H9 (cell line): ENCODE results near the gene TOMM5. TPM values are rescaled to one million over a fixed set of nuclear protein-coding genes. Genes with fewer than 3 reads are reported as not detected.

Experiments used
- DNase-seq: peaks from one replicate; pipeline ENCODE4 v3.0.0-alpha.2; 2017
- H2AFZ ChIP-seq: one replicate; pipeline ENCODE4 v1.6.1; 2013; ENCODE audit warnings: mild to moderate bottlenecking, low read length, control low read depth, moderate library complexity
- H2AK5ac ChIP-seq: 2 replicates; pipeline ENCODE4 v1.6.1; 2013; ENCODE audit warnings: low read length, control low read depth, mixed read lengths; ENCODE audit not compliant: insufficient read length
- H2BK120ac ChIP-seq: one replicate; pipeline ENCODE4 v1.6.1; 2013; ENCODE audit warnings: low read depth, mild to moderate bottlenecking, low read length, control low read depth, inconsistent platforms; ENCODE audit not compliant: poor library complexity, severe bottlenecking
- H2BK12ac ChIP-seq: 2 replicates; pipeline ENCODE4 v1.6.1; 2013; ENCODE audit warnings: low read length, control low read depth, mixed read lengths, low read depth; ENCODE audit not compliant: insufficient read length
- H2BK15ac ChIP-seq: 2 replicates; pipeline ENCODE4 v1.6.1; 2013; ENCODE audit warnings: low read depth, low read length, control low read depth
- H2BK20ac ChIP-seq: one replicate; pipeline ENCODE4 v1.6.1; 2013; ENCODE audit warnings: low read depth, mild to moderate bottlenecking, low read length, control low read depth, inconsistent platforms; ENCODE audit not compliant: poor library complexity, severe bottlenecking
- H2BK5ac ChIP-seq: 2 replicates; pipeline ENCODE4 v1.6.1; 2013; ENCODE audit warnings: low read length, control low read depth, mixed read lengths; ENCODE audit not compliant: insufficient read length
- H3K14ac ChIP-seq: 2 replicates; pipeline ENCODE4 v1.6.1; 2013; ENCODE audit warnings: low read length, control low read depth; ENCODE audit not compliant: insufficient read depth
- H3K18ac ChIP-seq: 2 replicates; pipeline ENCODE4 v1.6.1; 2013; ENCODE audit warnings: low read depth, mild to moderate bottlenecking, mixed read lengths, low read length, control low read depth; ENCODE audit not compliant: insufficient read length
- H3K23ac ChIP-seq: 2 replicates; pipeline ENCODE4 v1.6.1; 2013; ENCODE audit warnings: low read length, control low read depth, mixed read lengths, low read depth; ENCODE audit not compliant: insufficient read length
- H3K23me2 ChIP-seq: 2 replicates; pipeline ENCODE4 v1.6.1; 2013; ENCODE audit warnings: low read depth, mild to moderate bottlenecking, mixed read lengths, low read length, control low read depth; ENCODE audit not compliant: insufficient read length, poor library complexity, severe bottlenecking
- H3K27ac ChIP-seq: 2 replicates; pipeline ENCODE4 v1.5.1; 2013; ENCODE audit warnings: low read length, control low read depth, mixed read lengths, low read depth; ENCODE audit not compliant: insufficient read length
- H3K27me3 ChIP-seq: 2 replicates; pipeline ENCODE4 v1.6.1; 2013; ENCODE audit warnings: low read length, control low read depth, inconsistent platforms; ENCODE audit not compliant: insufficient read depth
- H3K4ac ChIP-seq: 2 replicates; pipeline ENCODE4 v1.6.1; 2013; ENCODE audit warnings: low read depth, mild to moderate bottlenecking, control low read depth, inconsistent platforms, low read length, moderate library complexity
- H3K4me1 ChIP-seq: 2 replicates; pipeline ENCODE4 v1.6.1; 2013; ENCODE audit warnings: low read length, control low read depth, inconsistent platforms; ENCODE audit not compliant: insufficient read depth
- H3K4me2 ChIP-seq: 2 replicates; pipeline ENCODE4 v1.6.1; 2013; ENCODE audit warnings: low read length, control low read depth, mixed read lengths; ENCODE audit not compliant: insufficient read length, insufficient read depth
- H3K56ac ChIP-seq: 2 replicates; pipeline ENCODE4 v1.6.1; 2013; ENCODE audit warnings: low read depth, mild to moderate bottlenecking, mixed read lengths, low read length, control low read depth; ENCODE audit not compliant: insufficient read length
- H3K79me1 ChIP-seq: 2 replicates; pipeline ENCODE4 v1.6.1; 2013; ENCODE audit warnings: low read depth, mild to moderate bottlenecking, moderate library complexity, low read length, control low read depth, inconsistent platforms; ENCODE audit not compliant: insufficient read depth, poor library complexity, severe bottlenecking
- H3K79me2 ChIP-seq: 2 replicates; pipeline ENCODE4 v1.6.1; 2013; ENCODE audit warnings: low read length, control low read depth, inconsistent platforms; ENCODE audit not compliant: insufficient read depth
- H3K9ac ChIP-seq: 2 replicates; pipeline ENCODE4 v1.6.1; 2013; ENCODE audit warnings: low read length, control low read depth, mixed read lengths; ENCODE audit not compliant: insufficient read length; ENCODE audit errors: extremely low read depth
- H3K9me3 ChIP-seq: one replicate; pipeline ENCODE4 v1.6.1; 2013; ENCODE audit warnings: low read depth, low read length, inconsistent platforms; ENCODE audit not compliant: control insufficient read depth
- H3T11ph ChIP-seq: one replicate; pipeline ENCODE4 v1.6.1; 2013; ENCODE audit warnings: mild to moderate bottlenecking, low read length, control low read depth, inconsistent platforms
- H4K20me1 ChIP-seq: one replicate; pipeline ENCODE4 v1.6.1; 2013; ENCODE audit not compliant: control insufficient read depth, insufficient read length, insufficient read depth
- H4K5ac ChIP-seq: 2 replicates; pipeline ENCODE4 v1.6.1; 2013; ENCODE audit warnings: low read depth, mild to moderate bottlenecking, mixed read lengths, low read length, control low read depth; ENCODE audit not compliant: insufficient read length
- H4K8ac ChIP-seq: replicated peaks from 2 replicates; pipeline ENCODE4 v1.6.1; 2013; ENCODE audit warnings: low read length, control low read depth, mixed read lengths, low read depth; ENCODE audit not compliant: insufficient read length
- H4K91ac ChIP-seq: 2 replicates; pipeline ENCODE4 v1.6.1; 2013; ENCODE audit warnings: low read depth, mild to moderate bottlenecking, moderate library complexity, mixed read lengths, low read length, control low read depth; ENCODE audit not compliant: insufficient read length
- H3K27ac Mint-ChIP-seq, 3 experiments: 2 replicates in 2 of 3; 3 replicates in 1 of 3; pipeline ENCODE4 v1.8.0; 2020 to 2021; ENCODE audit warnings: mixed read lengths in 3 of 3, mild to moderate bottlenecking in 1 of 3, moderate library complexity in 1 of 3
- H3K27me3 Mint-ChIP-seq: 2 replicates; pipeline ENCODE4 v1.8.0; 2021; ENCODE audit warnings: low read depth, mild to moderate bottlenecking, moderate library complexity, mixed read lengths
- H3K36me3 Mint-ChIP-seq, 3 experiments: 2 replicates in 2 of 3; 3 replicates in 1 of 3; pipeline ENCODE4 v1.8.0; 2020 to 2021; ENCODE audit warnings: low read depth in 3 of 3, mixed read lengths in 3 of 3; ENCODE audit not compliant: insufficient read depth in 1 of 3
- H3K4me1 Mint-ChIP-seq, 2 experiments: 2 replicates each; pipeline ENCODE4 v1.8.0; 2020; ENCODE audit warnings: mixed read lengths in 2 of 2
- H3K4me3 Mint-ChIP-seq, 2 experiments: 2 replicates in 1 of 2; 3 replicates in 1 of 2; pipeline ENCODE4 v1.8.0; 2020 to 2021; ENCODE audit warnings: mild to moderate bottlenecking in 2 of 2, mixed read lengths in 2 of 2, moderate library complexity in 1 of 2
- H3K9me3 Mint-ChIP-seq, 2 experiments: 2 replicates in 1 of 2; 3 replicates in 1 of 2; pipeline ENCODE4 v1.8.0; 2020; ENCODE audit warnings: mild to moderate bottlenecking in 2 of 2, mixed read lengths in 2 of 2, moderate library complexity in 1 of 2
- CTCF ChIP-seq: fragments of 200-600 bp; sonication (generic); conservative IDR thresholded peaks from 3 replicates; pipeline ENCODE4 v1.8.0; 2021; ENCODE audit warnings: antibody characterized with exemption, mild to moderate bottlenecking
- WGBS: extraction: QIAGEN DNeasy Blood & Tissue Kit; methylation state at CpG from one replicate; pipeline ENCODE4 v1.1.7; 2013; ENCODE audit warnings: missing lambda C conversion rate, low lambda C conversion rate, mixed read lengths; ENCODE audit not compliant: insufficient read length; ENCODE audit errors: extremely low coverage; 5-methylcytosine and 5-hydroxymethylcytosine counted together
- total RNA-seq: library from RNA; stranded (reverse); gene quantifications from 2 replicates; pipeline ENCODE4 v1.2.1, GENCODE V29; 2021

The TOMM5 gene
- total RNA-seq, 1 experiment from 2014 or later: 124 TPM

DNA sequence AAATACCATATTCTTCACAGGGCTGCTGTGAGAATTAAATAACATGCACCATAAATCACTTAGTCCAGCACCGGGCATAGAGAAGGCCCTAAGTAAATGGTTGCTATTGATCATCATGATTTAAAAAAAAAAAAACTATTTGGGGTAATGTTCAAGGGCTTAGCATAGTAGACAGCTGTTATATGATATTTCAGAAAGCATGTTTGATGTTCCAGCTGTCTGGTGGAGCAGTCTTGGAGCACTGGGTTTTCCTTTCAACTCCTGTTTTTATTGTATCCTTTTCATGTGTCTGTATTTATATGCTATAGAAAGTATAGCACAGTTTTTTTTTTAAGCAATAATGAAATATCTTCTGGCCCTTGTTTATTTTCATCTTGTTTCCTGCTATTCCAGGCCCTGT lies 28.0 kb upstream of the TOMM5 start:
- Histone ChIP-seq H2BK12ac (no peak overlapping the region), H3K27me3 (no peaks in the 10 kb centered on the region), H3K27ac (no peak overlapping the region), H3K14ac (no peak overlapping the region), H3K79me1 (no peaks in the 10 kb centered on the region), H3K23me2 (no peaks in the 10 kb centered on the region), H4K5ac (no peak overlapping the region), H2AFZ (no peak overlapping the region), H4K20me1 (no peaks in the 10 kb centered on the region), H3K9ac (no peak overlapping the region), H3K56ac (no peak overlapping the region), H3K4ac (no peak overlapping the region), H2BK20ac (no peak overlapping the region), H3K4me2 (no peak overlapping the region), H3K4me1 (peaks cover 5% of the 10 kb centered on the region; the same call in 1 of the 2 replicates), H2BK5ac (no peak overlapping the region), H3K9me3 (no peaks in the 10 kb centered on the region), H3K23ac (no peak overlapping the region), H3K79me2 (no peaks in the 10 kb centered on the region), H3K18ac (no peak overlapping the region), H2BK15ac (no peak overlapping the region), H2AK5ac (no peak overlapping the region), H2BK120ac (no peak overlapping the region), H3T11ph (no peak overlapping the region), H4K91ac (no peak overlapping the region), H4K8ac (no peak overlapping the region)
- Mint-ChIP-seq H3K4me1 (peaks cover 20 to 25% of the 10 kb centered on the region in 2 experiments), H3K27ac (no peak overlapping the region), H3K27me3 (peaks cover 2% of the 10 kb centered on the region), H3K36me3 (no peaks in the 10 kb centered on the region), H3K4me3 (no peak overlapping the region), H3K9me3 (no peaks in the 10 kb centered on the region)
- DNase-seq: no peak
- no CpG with 5 or more reads among the region's 1 CpG for WGBS
- TF ChIP-seq CTCF: no peak
